Measurements from ENCODE around the gene NRIP1. TPM values are rescaled to one million over a fixed set of nuclear protein-coding genes. Genes with fewer than 3 reads are reported as not detected.

Gene NRIP1
- total and polyA plus RNA-seq, 2 donors from 2014 or later, result 7.4 to 60.4 TPM

DNA sequence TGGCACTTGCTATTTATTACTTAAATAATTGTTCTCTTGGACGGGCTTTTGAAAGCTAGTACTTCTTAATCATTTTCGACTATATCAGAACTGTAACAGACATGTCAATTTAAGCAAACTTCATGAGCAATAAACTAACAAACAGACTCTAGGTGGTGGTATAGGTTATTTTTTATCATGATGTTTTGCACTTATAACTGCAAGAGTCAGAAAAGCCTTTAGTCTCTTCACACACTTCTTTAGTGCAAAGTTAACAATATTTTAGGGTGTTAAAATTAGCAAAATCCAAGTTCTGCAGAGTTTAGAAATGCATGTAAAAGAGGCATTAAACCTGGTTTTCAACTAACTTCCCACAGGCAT lies 2.2 kb downstream of the NRIP1 start:
- peaks cover 3 to 15% (median 4%) of the 10 kb centered on the region in 3 donors for H3K4me1 ChIP-seq (ENCODE audit: control insufficient read depth in 2 of 3, insufficient read depth in 2 of 3, low read depth in 1 of 3, low read length in 3 of 3)
- H3K27ac ChIP-seq (ENCODE audit: low read depth in 2 of 2, low read length in 2 of 2), result no peak overlapping the region
- DNase-seq, result peak in 2 of 5 donors; percentile 64 to 67

DNA sequence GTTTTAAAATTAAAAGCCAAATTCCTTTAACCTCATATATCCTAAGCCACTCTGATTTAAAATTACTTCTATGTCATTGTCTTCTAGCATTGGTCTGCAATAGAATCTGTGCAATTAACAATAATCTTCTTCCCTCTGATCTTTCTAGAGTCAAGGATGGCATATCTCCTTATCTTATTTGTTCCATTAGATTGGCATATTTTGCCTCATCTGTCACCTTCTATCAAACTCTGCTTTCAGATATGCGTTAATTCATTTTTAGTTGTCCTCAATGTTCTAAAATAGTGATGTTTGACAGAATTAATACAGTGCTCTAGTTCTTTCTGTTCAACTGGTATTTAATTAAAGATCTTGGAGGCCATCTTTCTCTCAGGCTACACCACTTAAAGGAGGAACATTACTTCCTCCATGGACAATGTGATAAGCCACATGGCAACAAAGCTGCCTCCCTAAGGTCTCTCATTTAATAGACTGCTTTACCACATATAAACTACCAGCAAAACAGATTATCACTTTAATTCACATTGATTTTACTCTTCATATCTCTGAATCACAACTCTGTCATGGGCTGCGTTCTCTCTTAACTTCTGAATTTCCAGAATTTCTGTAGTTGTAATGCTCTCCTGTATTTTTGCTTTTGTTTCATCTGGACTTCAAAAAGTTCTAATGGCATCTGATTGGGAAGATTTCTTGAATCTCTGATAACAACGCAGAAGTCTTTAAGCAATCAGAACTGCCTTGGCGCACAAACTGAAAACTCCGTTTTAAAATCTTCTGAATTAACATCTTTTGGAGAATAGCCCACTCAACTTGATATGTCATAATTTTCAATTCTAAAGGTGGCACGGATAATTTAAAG lies 2.8 kb downstream of the NRIP1 start:
- Histone ChIP-seq H3K4me3 (ENCODE audit: low read length in 3 of 3) (peak overlapping the region; percentile 82 to 96 (median 83)), H3K27me3 (ENCODE audit: control insufficient read depth, insufficient read depth, low read length) (no peaks in the 10 kb centered on the region), H3K9ac (ENCODE audit: low read length in 3 of 3) (peak overlapping the region in 2 of 3 donors; percentile 78 to 97), H3K36me3 (ENCODE audit: control insufficient read depth in 2 of 3, insufficient read depth in 3 of 3, low read length in 3 of 3) (no peaks in the 10 kb centered on the region), H3K4me1 (ENCODE audit: control insufficient read depth in 2 of 3, insufficient read depth in 2 of 3, low read depth in 1 of 3, low read length in 3 of 3) (peaks cover 5 to 15% (median 9%) of the 10 kb centered on the region in 3 donors), H3K9me3 (ENCODE audit: control insufficient read depth in 2 of 3, insufficient read depth in 1 of 3, low read length in 3 of 3) (no peaks in the 10 kb centered on the region), H3K27ac (ENCODE audit: low read depth in 2 of 2, low read length in 2 of 2) (no peak overlapping the region)
- no peak for DNase-seq
- no peak for TF ChIP-seq CTCF (IDR thresholded peaks at IDR 0.05; ENCODE audit: borderline replicate concordance, extremely low read depth, insufficient read depth)
- FAIRE-seq, result no peak
- intact Hi-C loops (cut with DNase I), result no loop called here

More for the DNA sequence above, 2.2 kb downstream of the NRIP1 start:
- Histone ChIP-seq H3K27me3 (ENCODE audit: control insufficient read depth, insufficient read depth, low read length) (no peaks in the 10 kb centered on the region), H3K4me3 (ENCODE audit: low read length in 3 of 3) (peak overlapping the region; percentile 82 to 96 (median 83)), H3K9ac (ENCODE audit: low read length in 3 of 3) (peak overlapping the region in 2 of 3 donors; percentile 78 to 97), H3K9me3 (ENCODE audit: control insufficient read depth in 2 of 3, insufficient read depth in 1 of 3, low read length in 3 of 3) (no peaks in the 10 kb centered on the region), H3K36me3 (ENCODE audit: control insufficient read depth in 2 of 3, insufficient read depth in 3 of 3, low read length in 3 of 3) (no peaks in the 10 kb centered on the region)
- no peak for TF ChIP-seq CTCF (IDR thresholded peaks at IDR 0.05; ENCODE audit: borderline replicate concordance, extremely low read depth, insufficient read depth)
- peak; percentile 57 for FAIRE-seq
- intact Hi-C loops (cut with DNase I), result no loop called here

DNA sequence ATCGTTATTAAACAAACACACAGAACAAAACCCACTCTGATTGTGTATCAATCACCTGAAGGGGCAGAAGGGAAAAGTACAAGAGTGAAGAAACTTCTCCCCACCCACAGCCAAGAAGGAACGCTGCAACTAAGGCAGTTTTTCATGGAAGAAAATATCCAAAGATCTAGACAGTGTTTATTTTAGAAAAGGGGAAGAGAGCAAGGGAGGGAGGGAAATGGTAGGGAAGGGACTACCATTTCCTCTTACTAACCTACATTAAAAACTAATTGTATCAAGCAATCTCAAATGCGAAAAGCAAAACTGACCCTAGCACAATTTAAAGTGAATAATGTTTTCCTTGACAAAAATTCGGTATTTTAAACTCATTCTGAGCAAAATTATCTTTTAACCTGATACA lies 3.5 kb downstream of the NRIP1 start:
- DNase-seq (peak in 1 of 5 donors; percentile 18), FAIRE-seq (no peak)
- Histone ChIP-seq H3K9ac (ENCODE audit: low read length in 3 of 3) (peak overlapping the region in 1 of 3 donors; percentile 78), H3K27me3 (ENCODE audit: control insufficient read depth, insufficient read depth, low read length) (no peaks in the 10 kb centered on the region), H3K27ac (ENCODE audit: low read depth in 2 of 2, low read length in 2 of 2) (peak overlapping the region; percentile 19 to 54), H3K4me1 (ENCODE audit: control insufficient read depth in 2 of 3, insufficient read depth in 2 of 3, low read depth in 1 of 3, low read length in 3 of 3) (peaks cover 9 to 15% (median 11%) of the 10 kb centered on the region in 3 donors), H3K36me3 (ENCODE audit: control insufficient read depth in 2 of 3, insufficient read depth in 3 of 3, low read length in 3 of 3) (no peaks in the 10 kb centered on the region), H3K9me3 (ENCODE audit: control insufficient read depth in 2 of 3, insufficient read depth in 1 of 3, low read length in 3 of 3) (no peaks in the 10 kb centered on the region), H3K4me3 (ENCODE audit: low read length in 3 of 3) (peak overlapping the region in 2 of 3 donors; percentile 15 to 82)
- no peak for TF ChIP-seq CTCF (IDR thresholded peaks at IDR 0.05; ENCODE audit: borderline replicate concordance, extremely low read depth, insufficient read depth)
- intact Hi-C loops (cut with DNase I), result no loop called here

Measured in kidney (tissue), 14 donors.